Effector memory CD8-positive, alpha-beta T cell (primary cell): ENCODE data around the gene WDR7.

ENCODE experiments used
- ATAC-seq: fragments of 150-1000 bp; cut with Tn5 transposase; replicated peaks from 2 replicates; pipeline ENCODE4 v1.10.0; 2021; ENCODE audit warnings: mild to moderate bottlenecking, moderate library complexity
- DNase-seq, 3 experiments: peaks; one replicate each; pipeline ENCODE4 v3.0.0; 2021
- H3K27ac Mint-ChIP-seq, 2 donors: one replicate each; pipeline ENCODE4 v1.8.0; 2022; ENCODE audit warnings: mild to moderate bottlenecking in 2 of 2, mixed read lengths in 2 of 2, moderate library complexity in 2 of 2
- H3K27me3 Mint-ChIP-seq, 2 donors: one replicate each; pipeline ENCODE4 v1.8.0; 2022; ENCODE audit warnings: mixed read lengths in 2 of 2
- H3K36me3 Mint-ChIP-seq: one replicate; pipeline ENCODE4 v1.8.0; 2022; ENCODE audit warnings: mild to moderate bottlenecking, moderate library complexity, mixed read lengths; ENCODE audit not compliant: insufficient read depth
- H3K4me1 Mint-ChIP-seq, 2 donors: one replicate each; pipeline ENCODE4 v1.8.0; 2022; ENCODE audit warnings: low read depth in 2 of 2, mixed read lengths in 2 of 2
- H3K4me3 Mint-ChIP-seq, 2 donors: one replicate each; pipeline ENCODE4 v1.8.0; 2022; ENCODE audit warnings: mild to moderate bottlenecking in 2 of 2, mixed read lengths in 2 of 2, moderate library complexity in 2 of 2
- H3K9me3 Mint-ChIP-seq, 2 donors: one replicate each; pipeline ENCODE4 v1.8.0; 2022; ENCODE audit warnings: mixed read lengths in 2 of 2

WDR7 gene

DNA sequence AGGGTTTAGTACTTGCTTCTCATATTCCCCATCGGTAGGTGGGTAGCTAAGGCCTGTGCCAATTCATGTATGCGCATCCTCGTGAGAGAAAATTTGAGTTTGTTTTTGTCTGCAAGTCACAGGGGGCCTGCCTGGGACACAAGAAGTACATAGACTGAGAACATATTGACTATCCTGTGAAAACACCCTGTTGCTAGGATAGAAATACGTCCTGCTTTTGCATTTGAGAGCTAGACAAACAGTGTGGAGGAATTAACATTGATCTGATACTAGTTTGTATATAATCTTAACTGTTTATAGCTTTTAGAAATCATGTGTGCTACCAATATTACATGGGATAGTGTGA is 10.9 kb downstream of the WDR7 start:
- H3K4me3 Mint-ChIP-seq: no peak overlapping the region
- H3K27me3 Mint-ChIP-seq: no peaks in the 10 kb centered on the region
- peaks cover 4% of the 10 kb centered on the region for H3K36me3 Mint-ChIP-seq
- ATAC-seq (no peak), DNase-seq (no peak)
- peaks cover 17 to 34% of the 10 kb centered on the region in 2 donors for H3K4me1 Mint-ChIP-seq
- H3K9me3 Mint-ChIP-seq: no peaks in the 10 kb centered on the region
- H3K27ac Mint-ChIP-seq: no peak overlapping the region

DNA sequence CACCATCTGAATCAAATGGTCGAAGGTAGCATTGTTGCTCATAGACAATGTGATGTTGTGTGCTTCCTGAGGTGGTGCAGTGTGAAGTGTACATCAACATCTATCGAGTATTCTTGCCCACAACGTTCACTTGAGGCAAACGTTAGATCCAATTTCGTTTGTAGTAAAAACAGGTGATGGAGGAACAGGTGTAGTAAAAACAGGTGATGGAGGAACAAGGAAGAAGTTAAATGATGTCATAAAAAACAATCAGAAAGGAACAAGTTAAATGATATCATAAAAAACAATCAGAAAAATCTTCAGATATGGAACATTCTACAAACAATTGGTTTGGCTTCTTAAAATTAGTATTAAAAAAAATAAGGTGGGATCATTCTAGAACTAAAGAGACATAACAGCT is 11.3 kb downstream of the WDR7 start:
- Mint-ChIP-seq H3K4me3 (no peak overlapping the region), H3K9me3 (no peaks in the 10 kb centered on the region), H3K4me1 (peaks cover 20 to 37% of the 10 kb centered on the region in 2 donors), H3K27ac (no peak overlapping the region), H3K36me3 (peaks cover 4% of the 10 kb centered on the region), H3K27me3 (no peaks in the 10 kb centered on the region)
- DNase-seq: no peak
- no peak for ATAC-seq

DNA sequence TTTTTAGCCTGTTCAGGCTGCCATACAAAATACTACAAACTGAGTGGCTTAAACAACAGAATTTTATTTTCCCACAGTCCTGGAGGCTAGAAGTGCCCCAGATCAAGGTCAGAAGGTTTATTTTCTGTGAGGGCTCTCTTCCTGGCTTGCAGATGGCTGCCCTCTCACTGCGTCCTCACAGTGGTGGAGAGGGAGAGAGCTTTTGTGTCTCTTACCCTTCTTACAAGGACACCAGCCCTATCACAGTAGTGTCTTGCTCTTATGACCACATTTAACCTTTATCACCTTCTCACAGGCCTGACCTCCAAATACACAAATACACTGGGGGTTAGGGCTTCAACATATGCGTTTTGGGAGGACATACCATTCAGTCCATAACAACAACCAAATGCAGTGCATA is 11.7 kb downstream of the WDR7 start:
- H3K4me1 Mint-ChIP-seq: peaks cover 20 to 41% of the 10 kb centered on the region in 2 donors
- ATAC-seq (no peak), DNase-seq (no peak)
- no peaks in the 10 kb centered on the region for H3K9me3 Mint-ChIP-seq
- no peak overlapping the region for H3K27ac Mint-ChIP-seq
- peaks cover 4% of the 10 kb centered on the region for H3K36me3 Mint-ChIP-seq
- no peak overlapping the region for H3K4me3 Mint-ChIP-seq
- H3K27me3 Mint-ChIP-seq: no peaks in the 10 kb centered on the region

DNA sequence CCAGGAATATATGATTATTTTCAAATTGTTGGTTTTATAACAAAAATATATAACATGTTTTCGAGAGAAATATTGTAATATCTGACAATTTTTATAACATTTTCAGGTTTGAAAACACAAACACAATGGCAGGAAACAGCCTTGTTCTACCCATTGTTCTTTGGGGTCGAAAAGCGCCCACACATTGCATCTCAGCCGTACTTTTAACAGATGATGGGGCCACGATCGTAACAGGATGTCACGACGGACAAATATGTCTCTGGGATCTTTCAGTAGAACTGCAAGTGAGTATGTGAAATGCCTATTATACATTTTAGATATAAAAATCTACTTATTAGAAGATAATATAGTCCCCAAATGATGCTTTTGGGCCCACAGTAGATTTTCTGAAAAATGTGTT is 21.2 kb downstream of the WDR7 start:
- H3K4me3 Mint-ChIP-seq: no peak overlapping the region
- peaks cover 12% of the 10 kb centered on the region for H3K36me3 Mint-ChIP-seq
- ATAC-seq (no peak), DNase-seq (no peak)
- peaks cover 15 to 29% of the 10 kb centered on the region in 2 donors for H3K4me1 Mint-ChIP-seq
- no peaks in the 10 kb centered on the region for H3K9me3 Mint-ChIP-seq
- H3K27me3 Mint-ChIP-seq: no peaks in the 10 kb centered on the region
- H3K27ac Mint-ChIP-seq: no peak overlapping the region

DNA sequence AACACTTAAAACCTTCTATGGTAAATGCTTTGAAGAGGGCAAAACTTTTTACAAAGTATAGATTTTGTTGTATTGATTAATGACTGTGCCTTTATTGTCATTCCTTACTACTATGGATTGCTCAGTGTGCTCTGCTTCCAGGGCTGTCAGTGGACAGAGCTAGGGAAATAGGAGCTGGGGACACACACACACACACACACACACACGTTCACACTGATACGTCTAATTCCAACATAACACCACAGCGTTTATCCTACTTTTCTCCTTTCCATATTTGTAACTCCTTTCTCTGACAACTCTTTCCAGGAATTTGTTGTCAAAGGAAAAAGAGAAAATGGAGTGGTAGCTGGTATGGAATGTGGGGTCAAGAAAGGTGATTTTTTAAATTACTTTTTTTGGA is 21.8 kb downstream of the WDR7 start:
- H3K4me1 Mint-ChIP-seq: peaks cover 15 to 25% of the 10 kb centered on the region in 2 donors
- H3K9me3 Mint-ChIP-seq: no peaks in the 10 kb centered on the region
- ATAC-seq: no peak
- H3K4me3 Mint-ChIP-seq: no peak overlapping the region
- H3K27ac Mint-ChIP-seq: no peak overlapping the region
- H3K27me3 Mint-ChIP-seq: no peaks in the 10 kb centered on the region
- H3K36me3 Mint-ChIP-seq: peaks cover 12% of the 10 kb centered on the region
- no peak for DNase-seq

DNA sequence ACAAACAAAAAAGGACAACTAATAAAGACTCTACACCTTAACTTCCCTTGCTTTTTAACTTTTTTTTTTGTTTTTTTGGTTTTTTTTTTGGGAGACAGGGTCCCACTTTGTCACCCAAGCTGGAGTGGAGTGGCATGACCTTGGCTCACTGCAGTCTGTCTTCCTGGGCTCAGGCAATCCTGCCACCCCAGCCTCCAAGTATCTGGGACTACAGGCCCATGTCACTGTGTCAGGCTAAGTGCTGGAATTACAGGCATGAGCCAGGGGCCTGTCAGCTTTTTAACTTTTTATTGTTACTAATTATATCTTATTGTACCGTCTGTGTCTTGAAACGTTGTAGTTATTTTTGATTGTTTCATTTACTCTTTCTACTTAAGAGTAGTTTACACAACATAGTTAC is 25.5 kb downstream of the WDR7 start:
- Mint-ChIP-seq H3K4me3 (no peak overlapping the region), H3K27ac (peak overlapping the region in 1 of 2 donors; percentile 14), H3K9me3 (no peaks in the 10 kb centered on the region), H3K27me3 (no peaks in the 10 kb centered on the region), H3K36me3 (peaks cover 14% of the 10 kb centered on the region), H3K4me1 (peaks cover 0 to 1% of the 10 kb centered on the region in 2 donors)
- no peak for ATAC-seq
- no peak for DNase-seq

DNA sequence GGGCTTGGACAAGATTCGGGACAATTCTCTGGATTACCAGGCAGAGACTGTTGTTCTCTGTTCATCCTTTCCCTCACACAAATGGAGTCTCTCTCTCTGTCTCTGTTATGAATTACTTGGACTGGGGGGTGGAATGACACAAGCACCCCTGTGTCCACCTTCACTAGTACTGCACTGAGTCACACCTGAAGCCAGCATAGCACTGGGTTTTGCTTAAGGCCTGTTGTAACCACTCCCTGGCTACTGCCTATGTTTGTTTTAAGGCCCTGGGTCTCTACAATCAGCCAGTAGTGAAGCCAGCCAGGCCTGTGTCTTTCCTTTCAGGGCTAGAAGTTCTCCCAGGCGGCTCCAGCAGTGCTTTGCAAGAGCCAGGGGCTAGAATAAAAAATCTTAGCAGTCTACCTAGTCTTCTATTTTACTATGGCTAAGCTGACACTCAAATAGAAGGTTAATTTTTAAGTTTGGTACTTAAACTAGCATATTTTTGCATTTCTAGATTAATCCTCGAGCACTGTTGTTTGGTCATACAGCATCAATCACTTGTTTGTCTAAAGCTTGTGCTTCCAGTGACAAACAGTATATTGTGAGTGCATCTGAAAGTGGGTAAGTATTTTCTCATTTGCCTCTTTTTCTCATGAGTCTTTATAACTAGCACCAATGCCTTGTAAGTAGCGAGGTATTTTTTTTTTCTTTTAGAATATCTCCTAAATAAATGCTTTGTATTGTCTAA is 27.8 kb downstream of the WDR7 start:
- H3K4me3 Mint-ChIP-seq: no peak overlapping the region
- no peak for DNase-seq
- no peaks in the 10 kb centered on the region for H3K4me1 Mint-ChIP-seq
- ATAC-seq: no peak
- peaks cover 11% of the 10 kb centered on the region for H3K36me3 Mint-ChIP-seq
- no peaks in the 10 kb centered on the region for H3K27me3 Mint-ChIP-seq
- H3K9me3 Mint-ChIP-seq: no peaks in the 10 kb centered on the region
- H3K27ac Mint-ChIP-seq: no peak overlapping the region

DNA sequence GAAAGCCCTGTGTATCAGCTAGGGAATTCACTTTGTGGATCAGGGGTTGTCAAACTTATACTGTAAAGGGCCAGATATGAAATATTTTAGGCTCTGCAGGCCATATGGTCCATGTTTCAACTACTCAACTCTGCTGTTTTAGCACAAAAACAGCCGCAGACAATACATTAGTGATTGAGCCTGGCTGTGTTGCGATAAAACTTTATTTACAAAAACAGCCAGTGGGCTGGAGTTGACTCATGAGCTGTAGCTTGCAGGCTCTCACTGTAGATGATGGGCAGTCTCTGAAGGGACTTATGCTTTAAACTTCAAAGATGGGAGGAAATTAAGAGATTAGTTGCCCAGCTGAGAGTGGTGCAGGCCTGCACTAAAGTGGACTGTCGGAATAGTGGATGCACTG is 33.1 kb downstream of the WDR7 start:
- no peaks in the 10 kb centered on the region for H3K9me3 Mint-ChIP-seq
- DNase-seq (no peak), ATAC-seq (no peak)
- no peaks in the 10 kb centered on the region for H3K4me1 Mint-ChIP-seq
- H3K4me3 Mint-ChIP-seq: no peak overlapping the region
- H3K27me3 Mint-ChIP-seq: no peaks in the 10 kb centered on the region
- H3K27ac Mint-ChIP-seq: no peak overlapping the region
- peaks cover 27% of the 10 kb centered on the region for H3K36me3 Mint-ChIP-seq

DNA sequence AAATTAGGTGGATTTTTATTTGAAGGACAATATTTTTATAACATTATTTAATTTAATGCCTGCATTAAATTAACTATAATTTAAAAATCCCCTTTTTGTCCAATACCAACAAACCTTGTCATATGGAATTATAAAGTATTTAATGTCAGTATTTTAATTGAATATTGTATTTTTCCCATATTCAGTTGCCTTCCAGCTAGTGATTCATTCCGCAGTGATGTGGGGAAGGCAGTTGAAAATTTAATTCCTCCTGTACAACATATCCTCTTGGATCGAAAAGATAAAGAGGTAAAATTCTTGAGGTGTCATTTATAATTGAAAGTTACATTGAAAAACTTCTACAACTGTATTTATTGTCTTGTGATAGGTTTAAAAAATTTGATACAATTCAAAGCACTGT is 40.4 kb downstream of the WDR7 start:
- no peak for ATAC-seq
- Mint-ChIP-seq H3K27me3 (no peaks in the 10 kb centered on the region), H3K9me3 (no peaks in the 10 kb centered on the region)

DNA sequence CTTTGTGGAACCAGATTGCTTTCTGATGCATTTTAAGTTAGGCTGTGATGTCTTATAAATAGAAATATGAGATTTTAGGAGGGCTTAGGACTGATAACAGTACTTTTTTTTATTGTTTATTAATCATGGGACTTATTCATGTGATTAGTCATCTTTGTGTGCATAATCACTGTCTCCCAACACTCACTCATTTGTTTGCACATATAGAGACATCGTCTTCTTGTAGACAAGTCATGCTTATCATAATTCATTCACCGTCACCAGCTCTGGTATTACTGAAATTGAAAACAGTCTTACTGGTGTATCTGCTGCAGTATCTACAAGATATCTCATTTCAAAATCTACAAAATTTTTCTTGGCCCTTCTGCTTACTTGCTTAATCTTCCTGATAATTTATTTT is 45.8 kb downstream of the WDR7 start:
- no peak for ATAC-seq
- Mint-ChIP-seq H3K36me3 (peaks cover 23% of the 10 kb centered on the region), H3K4me3 (no peak overlapping the region), H3K27me3 (no peaks in the 10 kb centered on the region), H3K4me1 (no peaks in the 10 kb centered on the region), H3K27ac (no peak overlapping the region), H3K9me3 (no peaks in the 10 kb centered on the region)
- no peak for DNase-seq

More for the DNA sequence above, 40.4 kb downstream of the WDR7 start:
- H3K4me1 Mint-ChIP-seq: no peaks in the 10 kb centered on the region
- H3K36me3 Mint-ChIP-seq: peaks cover 25% of the 10 kb centered on the region
- no peak for DNase-seq
- H3K4me3 Mint-ChIP-seq: no peak overlapping the region
- H3K27ac Mint-ChIP-seq: no peak overlapping the region

DNA sequence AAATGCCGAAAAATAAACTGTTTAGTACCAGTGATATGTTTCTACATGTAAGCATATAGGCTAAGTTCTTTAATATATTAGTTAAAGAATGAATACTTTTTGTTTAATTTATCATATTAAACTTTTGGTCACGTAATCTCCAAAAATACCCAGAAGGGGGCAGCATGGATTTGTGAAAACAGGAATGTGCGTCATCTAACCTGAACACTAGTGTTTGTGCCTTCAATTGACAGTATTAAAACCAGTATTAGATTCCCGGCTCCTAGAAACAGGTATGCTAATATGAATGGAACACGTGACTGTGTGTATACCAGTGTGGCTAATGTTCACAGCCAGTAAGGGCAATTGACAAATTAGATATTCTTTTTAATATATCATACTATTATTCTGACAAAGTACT is 51.8 kb downstream of the WDR7 start:
- Mint-ChIP-seq H3K36me3 (peaks cover 9% of the 10 kb centered on the region), H3K27ac (no peak overlapping the region), H3K9me3 (no peaks in the 10 kb centered on the region), H3K4me3 (no peak overlapping the region), H3K4me1 (no peaks in the 10 kb centered on the region), H3K27me3 (no peaks in the 10 kb centered on the region)
- no peak for ATAC-seq
- DNase-seq: peak; percentile 7 to 26 (median 15)

DNA sequence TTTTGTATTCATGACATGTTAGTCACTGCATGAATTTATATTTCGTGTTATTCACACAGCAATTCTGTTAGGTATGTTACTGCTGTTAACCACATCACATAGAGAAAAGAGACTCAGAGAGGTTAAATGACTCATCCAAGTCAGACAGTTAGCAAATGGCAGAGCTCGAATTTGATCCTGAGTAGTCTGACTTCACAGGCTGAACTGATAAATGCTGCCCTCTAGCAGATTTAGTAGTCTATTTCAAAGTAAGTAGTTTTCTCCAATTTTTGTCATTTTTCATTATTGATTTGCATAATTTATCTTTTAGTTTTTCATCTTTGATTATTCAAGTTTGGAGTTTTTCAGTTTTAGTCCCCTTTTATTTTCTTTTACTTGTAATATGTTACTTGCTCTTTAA is 58.3 kb downstream of the WDR7 start:
- peak; percentile 100 for ATAC-seq
- DNase-seq: peak; percentile 15 to 21 (median 15)
- Mint-ChIP-seq H3K9me3 (no peaks in the 10 kb centered on the region), H3K27me3 (no peaks in the 10 kb centered on the region), H3K4me1 (no peaks in the 10 kb centered on the region), H3K4me3 (no peak overlapping the region), H3K36me3 (peaks cover 3% of the 10 kb centered on the region), H3K27ac (no peak overlapping the region)

DNA sequence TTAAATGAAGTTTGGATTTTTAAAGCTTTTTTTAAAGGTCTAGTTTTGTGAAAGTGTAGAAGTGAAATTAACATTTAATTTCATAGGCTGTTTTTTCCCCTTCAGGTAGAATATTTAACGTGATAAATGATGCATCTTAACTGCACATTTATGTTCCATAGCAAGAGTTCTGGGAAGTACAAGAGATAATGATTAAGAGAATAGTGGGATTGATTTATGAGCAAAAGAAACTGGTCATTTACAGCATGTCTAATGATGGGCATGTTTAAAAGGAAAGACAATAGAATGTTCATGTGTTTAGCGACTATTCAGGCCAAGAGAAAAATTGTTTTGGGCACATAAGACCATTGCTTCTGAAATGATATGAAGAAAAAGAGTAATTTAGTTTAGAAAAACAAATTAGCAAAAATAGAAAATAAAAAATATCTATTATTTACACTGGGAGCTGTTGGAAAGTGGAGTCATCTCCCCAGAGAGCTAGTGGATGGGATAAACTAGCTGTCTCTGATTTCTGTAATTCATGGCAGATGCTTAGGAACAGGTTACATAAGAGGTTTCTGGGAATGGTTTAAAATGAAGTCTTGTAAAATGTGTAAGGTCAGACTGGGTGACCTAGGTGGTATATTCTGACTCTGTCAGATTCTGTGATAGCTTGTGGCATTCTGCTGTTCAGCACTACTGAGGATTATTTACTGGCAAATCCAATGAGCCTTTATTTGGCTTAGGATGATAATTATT is 60.7 kb downstream of the WDR7 start:
- Mint-ChIP-seq H3K27ac (no peak overlapping the region), H3K27me3 (no peaks in the 10 kb centered on the region), H3K4me1 (peaks cover 0 to 4% of the 10 kb centered on the region in 2 donors), H3K4me3 (no peak overlapping the region), H3K9me3 (no peaks in the 10 kb centered on the region), H3K36me3 (no peaks in the 10 kb centered on the region)
- DNase-seq: no peak
- no peak for ATAC-seq

DNA sequence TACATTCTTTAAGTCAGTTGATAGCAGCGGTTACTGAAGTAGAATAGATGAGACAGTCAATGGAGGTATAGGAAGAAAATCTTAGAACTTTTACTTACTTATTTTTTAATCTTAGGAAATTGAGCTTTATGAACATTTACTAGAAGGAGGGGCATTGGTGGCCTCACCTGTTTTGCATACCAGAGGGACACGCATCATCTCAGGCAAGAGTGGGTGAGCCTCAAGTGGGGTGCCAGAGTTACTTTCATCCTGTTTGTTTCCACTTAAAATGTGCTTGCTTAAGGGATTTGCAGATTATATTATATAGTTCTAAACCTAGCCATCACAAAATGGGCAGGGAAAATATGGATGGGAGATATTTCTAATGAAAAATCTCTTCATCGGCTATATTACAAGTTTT is 61.6 kb downstream of the WDR7 start:
- DNase-seq (no peak), ATAC-seq (no peak)
- Mint-ChIP-seq H3K4me1 (peaks cover 0 to 4% of the 10 kb centered on the region in 2 donors), H3K27ac (no peak overlapping the region), H3K27me3 (no peaks in the 10 kb centered on the region), H3K4me3 (no peak overlapping the region), H3K9me3 (no peaks in the 10 kb centered on the region), H3K36me3 (no peaks in the 10 kb centered on the region)
